K562 (cell line): Measurements from ENCODE around the gene KNDC1. TPM values are rescaled to one million over a fixed set of nuclear protein-coding genes. Genes with fewer than 3 reads are reported as not detected.

ENCODE experiments used
- ATAC-seq: fragments of 200-7000 bp; cut with Tn5 transposase; 3 replicates; pipeline ENCODE4 v1.9.1; 2020; ENCODE audit warnings: moderate library complexity
- BruUV-seq: library from RNA; stranded (reverse); fragments of 400-500 nt; replicated peaks from 2 replicates; lab custom pipeline; 2021; lab: Mats Ljungman, UMichigan
- CTCF ChIA-PET: fragments of 300-600 bp; formaldehyde crosslinking; extraction: SDS; loops from one replicate; lab custom pipeline; 2021; ENCODE audit warnings: low intra/inter-chr PET ratio; lab: Yijun Ruan, JAX
- POLR2A ChIA-PET: fragments of 300-600, 350-650 bp; sonication (Branson Sonifier 250); formaldehyde crosslinking; extraction: SDS; loops from one replicate; lab custom pipeline; 2021; ENCODE audit warnings: antibody characterized with exemption, inconsistent platforms; lab: Yijun Ruan, JAX
- DNase-seq, 4 experiments: peaks; one replicate each; pipeline versions ENCODE4 v3.0.0 to v3.0.0-alpha.2; 2011 to 2018; ENCODE audit warnings: low spot score in 3 of 4, mixed read lengths in 3 of 4; ENCODE audit errors: extremely low read depth in 1 of 4
- FAIRE-seq: peaks from 2 replicates; lab custom pipeline; 2011; peaks lifted over from hg19 to GRCh38; lab: Jason Lieb, UNC
- H2AFZ ChIP-seq: 2 replicates; pipeline ENCODE4 v1.6.0; 2011; ENCODE audit warnings: low read depth, low read length, control low read depth, inconsistent platforms
- H3K27ac ChIP-seq: fragments of 200-600 bp; 3 replicates; pipeline ENCODE4 v1.8.0; 2011; ENCODE audit warnings: low read depth, mild to moderate bottlenecking, control low read depth, inconsistent platforms, low read length, moderate library complexity, mixed read lengths; ENCODE audit errors: extremely low read depth
- H3K27me3 ChIP-seq, 2 experiments: fragments of 300-600 bp in 1 of 2; 2 replicates in 1 of 2; 3 replicates in 1 of 2; pipeline versions ENCODE4 v1.6.0 to v1.8.0; 2011; ENCODE audit warnings: inconsistent platforms in 2 of 2, low read length in 2 of 2, mild to moderate bottlenecking in 1 of 2, mixed read lengths in 1 of 2, moderate library complexity in 1 of 2; ENCODE audit not compliant: control insufficient read depth in 2 of 2, insufficient read depth in 2 of 2
- H3K36me3 ChIP-seq: fragments of 300-600 bp; 3 replicates; pipeline ENCODE4 v1.8.0; 2011; ENCODE audit warnings: mild to moderate bottlenecking, low read length, inconsistent platforms; ENCODE audit not compliant: control insufficient read depth, insufficient read depth
- H3K4me1 ChIP-seq, 2 experiments: fragments of 200-600 bp in 1 of 2; replicated peaks in 1 of 2; 2 replicates in 1 of 2; 3 replicates in 1 of 2; pipeline versions ENCODE4 v1.5.1 to v1.8.0; 2011; ENCODE audit warnings: inconsistent platforms in 2 of 2, low read length in 2 of 2, mild to moderate bottlenecking in 1 of 2, mixed read lengths in 1 of 2, moderate library complexity in 1 of 2; ENCODE audit not compliant: control insufficient read depth in 2 of 2, insufficient read depth in 2 of 2
- H3K4me2 ChIP-seq: 2 replicates; pipeline ENCODE4 v1.6.1; 2011; ENCODE audit warnings: low read length, control low read depth, inconsistent platforms, mixed read lengths; ENCODE audit not compliant: insufficient read depth
- H3K4me3 ChIP-seq: fragments of 200-600 bp; sonication (generic), shearing (Covaris generic); 2 replicates; pipeline ENCODE4 v1.5.1; 2016; ENCODE audit warnings: control low read depth, inconsistent platforms
- H3K79me2 ChIP-seq: fragments of 200-600 bp; 3 replicates; pipeline ENCODE4 v1.8.0; 2011; ENCODE audit warnings: low read length, inconsistent platforms; ENCODE audit not compliant: control insufficient read depth, insufficient read depth
- H3K9ac ChIP-seq, 2 experiments: 2 replicates each; pipeline versions ENCODE4 v1.6.0 to v1.6.1; 2011; ENCODE audit warnings: low read depth in 2 of 2, low read length in 2 of 2, control low read depth in 1 of 2, inconsistent platforms in 1 of 2, mild to moderate bottlenecking in 1 of 2, mixed read lengths in 1 of 2; ENCODE audit not compliant: insufficient read depth in 1 of 2
- H3K9me1 ChIP-seq: one replicate; pipeline ENCODE4 v1.6.0; 2011; ENCODE audit warnings: inconsistent platforms, mild to moderate bottlenecking, low read length, moderate library complexity; ENCODE audit not compliant: control insufficient read depth, insufficient read depth
- H3K9me3 ChIP-seq: replicated peaks from 2 replicates; pipeline ENCODE4 v1.5.1; 2011; ENCODE audit warnings: low read depth, low read length, inconsistent platforms; ENCODE audit not compliant: control insufficient read depth, insufficient read depth
- H4K20me1 ChIP-seq: replicated peaks from 2 replicates; pipeline ENCODE4 v1.6.1; 2011; ENCODE audit warnings: low read length, inconsistent platforms, mixed read lengths; ENCODE audit not compliant: control insufficient read depth, insufficient read depth
- ATF7 ChIP-seq: fragments of 450-650 bp; IDR thresholded peaks from 2 replicates; pipeline ENCODE4 v1.7.1; 2014; ENCODE audit warnings: mild to moderate bottlenecking, moderate library complexity
- MCM2 ChIP-seq: fragments of 450-650 bp; IDR thresholded peaks from 2 replicates; pipeline ENCODE4 v1.6.1; 2017; ENCODE audit warnings: low read depth, mild to moderate bottlenecking
- NFYB ChIP-seq: IDR thresholded peaks from 2 replicates; pipeline ENCODE4 v1.6.1; 2011; ENCODE audit warnings: mild to moderate bottlenecking, moderate library complexity; ENCODE audit not compliant: insufficient read length; ENCODE audit errors: extremely low read depth
- NONO ChIP-seq, 2 experiments: fragments of 200-400 bp in 1 of 2; fragments of 450-650 bp in 1 of 2; formaldehyde crosslinking in 1 of 2; IDR thresholded peaks; 2 replicates each; pipeline ENCODE4 v1.6.1; 2017; ENCODE audit warnings: low read depth in 2 of 2, mild to moderate bottlenecking in 2 of 2, moderate library complexity in 2 of 2, low read length in 1 of 2
- PCBP2 ChIP-seq: fragments of 200-400 bp; formaldehyde crosslinking; IDR thresholded peaks from 2 replicates; pipeline ENCODE4 v1.6.1; 2018; ENCODE audit warnings: low read length, low read depth, mild to moderate bottlenecking, moderate library complexity; ENCODE audit not compliant: poor library complexity, severe bottlenecking
- POLR2AphosphoS2 ChIP-seq: IDR thresholded peaks from 2 replicates; pipeline ENCODE4 v1.6.1; 2012; ENCODE audit warnings: low read length, improper control_type of control experiment
- SIN3B ChIP-seq: fragments of 450-650 bp; IDR thresholded peaks from 2 replicates; pipeline ENCODE4 v1.6.1; 2017; ENCODE audit warnings: low read depth, mild to moderate bottlenecking, moderate library complexity
- THRB ChIP-seq: fragments of 450-650 bp; formaldehyde crosslinking; conservative IDR thresholded peaks from 2 replicates; pipeline ENCODE4 v1.4.0; 2022; ENCODE audit warnings: mild to moderate bottlenecking, missing genetic modification characterization
- ZNF79 ChIP-seq: fragments of 250-450 bp; sonication (Bioruptor Pico); IDR thresholded peaks from 2 replicates; pipeline ENCODE4 v1.4.0; 2020; ENCODE audit warnings: low read depth, mild to moderate bottlenecking, moderate library complexity
- WGBS: fragments of 100-300 bp; shearing (Covaris generic); methylation state at CpG from one replicate; pipeline ENCODE4 v1.1.6; 2016; ENCODE audit warnings: low coverage, mixed read lengths; ENCODE audit not compliant: insufficient coverage; ENCODE audit errors: missing lambda C conversion rate; 5-methylcytosine and 5-hydroxymethylcytosine counted together
- in situ Hi-C: fragments of 300-500 bp; cut with MboI; formaldehyde crosslinking; loops from 4 replicates; pipeline ENCODE4 v1.15.0; 2018; ENCODE audit warnings: inconsistent platforms, mixed read lengths
- intact Hi-C: fragments of 100-400 bp; cut with micrococcal nuclease; formaldehyde crosslinking; loops from 2 replicates; pipeline ENCODE4 v1.14.2; 2022
- polyA plus RNA-seq, 8 experiments: library from polyadenylated mRNA; depleted of rRNA in 4 of 8; stranded (reverse) in 5 of 8; unstranded in 3 of 8; fragments of >200 nt; fragmentation: Nextera tagmentation in 2 of 8; fragmentation: Illumina TruSeq in 1 of 8; extraction: Ambion mirVana in 2 of 8; extraction: Trizol in 1 of 8; gene quantifications; 2 replicates each; pipeline versions ENCODE4 v1.2.1 to v1.2.3, GENCODE V29; 2011 to 2014; ENCODE audit warnings: inconsistent platforms in 1 of 8, missing spikeins in 1 of 8
- total RNA-seq, 7 experiments: library from RNA; depleted of rRNA in 6 of 7; stranded (reverse); fragments of >200 nt in 6 of 7; fragmentation: Illumina TruSeq in 2 of 7; extraction: Trizol in 2 of 7; gene quantifications; 2 replicates each; pipeline versions ENCODE4 v1.2.1 to v1.2.3, GENCODE V29; 2011 to 2021; ENCODE audit warnings: low replicate concordance in 1 of 7
- TF ChIP-seq, protein P1 (sequence below), 2 experiments: fragments of 200-800 bp in 1 of 2; sonication (Bioruptor generic) in 1 of 2; sonication (generic) in 1 of 2; formaldehyde crosslinking in 1 of 2; IDR thresholded peaks in 1 of 2; conservative IDR thresholded peaks in 1 of 2; 2 replicates each; pipeline versions ENCODE4 v1.5.0 to v1.6.1; 2016 to 2020; ENCODE audit warnings: missing compliant biosample characterization in 1 of 2, missing genetic modification characterization in 1 of 2, missing genetic modification reagents in 1 of 2
- TF ChIP-seq, protein P2 (sequence below): fragments of 200-800 bp; sonication (Bioruptor generic); IDR thresholded peaks from 2 replicates; pipeline ENCODE4 v1.6.1; 2017; ENCODE audit warnings: missing genetic modification characterization, missing compliant biosample characterization

Gene KNDC1
- total and polyA plus RNA-seq, 9 of the 15 experiments (the other 6 are each of a cell fraction or from before 2014, with no cell fraction given): 0.07 to 0.26 (median 0.11) TPM; not detected in 6

DNA sequence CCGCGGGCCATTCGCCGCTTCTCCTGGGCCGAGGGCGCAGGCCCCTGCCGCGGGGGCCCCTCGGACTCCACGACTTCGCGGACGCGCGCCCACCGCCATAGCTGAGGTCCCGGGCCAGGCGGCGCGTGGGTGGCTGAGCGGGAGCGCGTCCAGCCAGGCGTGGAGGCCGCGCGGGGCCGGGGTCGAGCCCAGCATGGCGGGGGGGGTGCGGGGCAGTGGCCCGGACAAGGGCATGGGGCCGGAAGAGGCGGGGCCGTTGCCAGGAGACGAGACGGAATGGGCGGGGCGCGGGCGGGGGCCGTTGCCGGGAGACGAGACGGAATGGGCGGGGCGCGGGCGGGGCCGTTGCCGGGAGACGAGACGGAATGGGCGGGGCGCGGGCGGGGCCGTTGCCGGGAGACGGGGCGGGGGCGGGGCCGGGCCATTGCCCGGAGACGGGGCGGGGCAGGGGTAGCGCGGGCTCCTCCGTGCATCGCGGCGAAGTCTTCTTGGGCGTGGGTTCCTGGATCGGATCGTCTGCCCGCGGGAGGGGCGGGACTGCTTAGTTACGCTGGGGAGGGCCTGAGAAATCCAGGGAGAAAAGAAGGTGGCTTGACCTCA is 101.8 kb downstream of the KNDC1 start (continued):
- TF ChIP-seq, protein P1, sequence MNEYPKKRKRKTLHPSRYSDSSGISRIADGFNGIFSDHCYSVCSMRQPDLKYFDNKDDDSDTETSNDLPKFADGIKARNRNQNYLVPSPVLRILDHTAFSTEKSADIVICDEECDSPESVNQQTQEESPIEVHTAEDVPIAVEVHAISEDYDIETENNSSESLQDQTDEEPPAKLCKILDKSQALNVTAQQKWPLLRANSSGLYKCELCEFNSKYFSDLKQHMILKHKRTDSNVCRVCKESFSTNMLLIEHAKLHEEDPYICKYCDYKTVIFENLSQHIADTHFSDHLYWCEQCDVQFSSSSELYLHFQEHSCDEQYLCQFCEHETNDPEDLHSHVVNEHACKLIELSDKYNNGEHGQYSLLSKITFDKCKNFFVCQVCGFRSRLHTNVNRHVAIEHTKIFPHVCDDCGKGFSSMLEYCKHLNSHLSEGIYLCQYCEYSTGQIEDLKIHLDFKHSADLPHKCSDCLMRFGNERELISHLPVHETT (CRISPR knock-in tag; conservative IDR thresholded peaks at IDR 0.05 in 1 of 2, IDR thresholded peaks at IDR 0.05 in 1 of 2): 0 out of 4 replicates have a peak, but pooled peaks of 1 of the 2 experiments have one; percentile 20
- TF ChIP-seq, protein P2, sequence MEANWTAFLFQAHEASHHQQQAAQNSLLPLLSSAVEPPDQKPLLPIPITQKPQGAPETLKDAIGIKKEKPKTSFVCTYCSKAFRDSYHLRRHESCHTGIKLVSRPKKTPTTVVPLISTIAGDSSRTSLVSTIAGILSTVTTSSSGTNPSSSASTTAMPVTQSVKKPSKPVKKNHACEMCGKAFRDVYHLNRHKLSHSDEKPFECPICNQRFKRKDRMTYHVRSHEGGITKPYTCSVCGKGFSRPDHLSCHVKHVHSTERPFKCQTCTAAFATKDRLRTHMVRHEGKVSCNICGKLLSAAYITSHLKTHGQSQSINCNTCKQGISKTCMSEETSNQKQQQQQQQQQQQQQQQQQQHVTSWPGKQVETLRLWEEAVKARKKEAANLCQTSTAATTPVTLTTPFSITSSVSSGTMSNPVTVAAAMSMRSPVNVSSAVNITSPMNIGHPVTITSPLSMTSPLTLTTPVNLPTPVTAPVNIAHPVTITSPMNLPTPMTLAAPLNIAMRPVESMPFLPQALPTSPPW (CRISPR knock-in tag): peak; percentile 94

DNA sequence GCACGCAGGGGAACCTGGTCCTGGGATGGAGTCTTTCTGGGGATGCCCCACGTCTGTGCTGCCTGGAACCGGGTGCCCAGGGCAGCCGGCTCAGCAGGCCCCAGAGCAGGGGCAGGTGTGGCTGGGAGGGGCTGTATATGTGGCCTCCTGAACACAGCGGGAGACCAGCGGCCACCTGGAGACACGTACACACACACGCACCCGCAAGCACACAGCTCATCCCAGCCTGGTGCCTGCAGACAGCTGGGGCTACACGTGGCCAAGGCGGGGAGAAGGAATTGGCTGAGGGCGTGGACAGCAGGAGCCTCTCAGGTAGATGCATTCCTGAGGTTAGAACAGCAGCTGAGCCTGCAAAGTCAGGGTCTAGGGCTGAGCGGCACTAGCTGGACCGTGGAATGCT is 102.7 kb downstream of the KNDC1 start:
- no peaks in the 10 kb centered on the region for H4K20me1 ChIP-seq
- H3K9ac ChIP-seq: peak overlapping the region in 1 of 2 experiments; percentile 55; a peak in 1 of 4 replicates
- in situ Hi-C loops: no loop called here
- CTCF ChIA-PET: no interaction called here
- no peaks in the 10 kb centered on the region for H3K9me3 ChIP-seq
- no peak overlapping the region for H2AFZ ChIP-seq
- H3K36me3 ChIP-seq: no peaks in the 10 kb centered on the region
- no TSS peak for BruUV-seq
- H3K27ac ChIP-seq: no peak overlapping the region
- no peak overlapping the region for H3K4me2 ChIP-seq
- H3K4me1 ChIP-seq: peaks cover 2 to 80% of the 10 kb centered on the region in 2 experiments; a peak in 3 of 5 replicates
- POLR2A ChIA-PET: interaction anchor here (1.1 to 1.5 kb wide), 2 partner anchors 9 to 13 kb away, joined by 3 to 4 read pairs; no protein-coding TSS in a partner anchor
- no peak for ATAC-seq
- no peak overlapping the region for H3K4me3 ChIP-seq
- H3K9me1 ChIP-seq: no peaks in the 10 kb centered on the region
- intact Hi-C loops: no loop called here
- H3K79me2 ChIP-seq: no peaks in the 10 kb centered on the region
- DNase-seq: no peak
- H3K27me3 ChIP-seq: no peaks in the 10 kb centered on the region
- FAIRE-seq: no peak
- 88% methylated on average over 3 of the region's 14 CpGs for WGBS
- no peak for TF ChIP-seq SIN3B
- TF ChIP-seq NONO (IDR thresholded peaks at IDR 0.05; ENCODE audit: low read depth in 2 of 2, low read length in 1 of 2): no peak
- no peak for TF ChIP-seq ZNF79
- TF ChIP-seq PCBP2: no peak
- TF ChIP-seq NFYB: no peak
- no peak for TF ChIP-seq MCM2
- TF ChIP-seq THRB (CRISPR knock-in tag): no peak
- no peak for TF ChIP-seq POLR2AphosphoS2
- TF ChIP-seq ATF7: no peak
